ENCODE measurements around the gene SHOC1.

The SHOC1 gene

GRCh38 chr9:111762556-111762955, 32.2 kb downstream of the SHOC1 start:
- H4K20me1 ChIP-seq (ENCODE audit: insufficient read depth, low read length), result no peaks in the 10 kb centered on the region
- no peaks in the 10 kb centered on the region for H3K79me2 ChIP-seq (ENCODE audit: low read length)
- no peaks in the 10 kb centered on the region for H3K36me3 ChIP-seq (replicated peaks; ENCODE audit: low read depth, low read length)
- H3K4me1 ChIP-seq (ENCODE audit: low read length), result peaks cover 11% of the 10 kb centered on the region
- H2AFZ ChIP-seq (ENCODE audit: low read depth, low read length), result no peak overlapping the region
- H3K27ac ChIP-seq (ENCODE audit: low read length), result no peak overlapping the region
- no peak overlapping the region for H3K4me3 ChIP-seq (ENCODE audit: low read length)
- no peaks in the 10 kb centered on the region for H3K27me3 ChIP-seq (ENCODE audit: low read depth, low read length)
- no peak for TF ChIP-seq EZH2phosphoT487 (IDR thresholded peaks at IDR 0.05; ENCODE audit: low read depth)
- no peak for TF ChIP-seq CTCF (IDR thresholded peaks at IDR 0.05; ENCODE audit: low read depth, low read length)
- no peak overlapping the region for H3K4me2 ChIP-seq (ENCODE audit: low read length)
- no peak overlapping the region for H3K9ac ChIP-seq (ENCODE audit: low read length)
- H3K9me3 ChIP-seq (ENCODE audit: insufficient read depth, low read length), result no peaks in the 10 kb centered on the region

GRCh38 chr9:111759762-111760639, 34.7 kb downstream of the SHOC1 start:
- Histone ChIP-seq H3K27ac (ENCODE audit: low read length) (no peak overlapping the region), H2AFZ (ENCODE audit: low read depth, low read length) (no peak overlapping the region), H3K4me2 (ENCODE audit: low read length) (peak overlapping the region; percentile 16; the same call in 1 of the 2 replicates), H3K27me3 (ENCODE audit: low read depth, low read length) (no peaks in the 10 kb centered on the region), H3K79me2 (ENCODE audit: low read length) (no peaks in the 10 kb centered on the region), H3K9me3 (ENCODE audit: insufficient read depth, low read length) (no peaks in the 10 kb centered on the region), H3K4me1 (ENCODE audit: low read length) (peaks cover 11% of the 10 kb centered on the region), H3K9ac (ENCODE audit: low read length) (no peak overlapping the region), H3K4me3 (ENCODE audit: low read length) (no peak overlapping the region), H4K20me1 (ENCODE audit: insufficient read depth, low read length) (no peaks in the 10 kb centered on the region), H3K36me3 (replicated peaks; ENCODE audit: low read depth, low read length) (no peaks in the 10 kb centered on the region)
- TF ChIP-seq CTCF (IDR thresholded peaks at IDR 0.05; ENCODE audit: low read depth, low read length) (peak; percentile 74), EZH2phosphoT487 (IDR thresholded peaks at IDR 0.05; ENCODE audit: low read depth) (no peak)

GRCh38 chr9:111754800-111755199, 39.9 kb downstream of the SHOC1 start:
- H3K27me3 ChIP-seq (ENCODE audit: low read depth, low read length), result no peaks in the 10 kb centered on the region
- H2AFZ ChIP-seq (ENCODE audit: low read depth, low read length), result no peak overlapping the region
- H3K4me3 ChIP-seq (ENCODE audit: low read length), result no peak overlapping the region
- H3K27ac ChIP-seq (ENCODE audit: low read length), result no peak overlapping the region
- H3K4me1 ChIP-seq (ENCODE audit: low read length), result peaks cover 7% of the 10 kb centered on the region
- H4K20me1 ChIP-seq (ENCODE audit: insufficient read depth, low read length), result no peaks in the 10 kb centered on the region
- TF ChIP-seq CTCF (IDR thresholded peaks at IDR 0.05; ENCODE audit: low read depth, low read length), result no peak
- TF ChIP-seq EZH2phosphoT487 (IDR thresholded peaks at IDR 0.05; ENCODE audit: low read depth), result no peak
- H3K36me3 ChIP-seq (replicated peaks; ENCODE audit: low read depth, low read length), result no peaks in the 10 kb centered on the region
- H3K9ac ChIP-seq (ENCODE audit: low read length), result no peak overlapping the region
- H3K9me3 ChIP-seq (ENCODE audit: insufficient read depth, low read length), result no peaks in the 10 kb centered on the region
- no peak overlapping the region for H3K4me2 ChIP-seq (ENCODE audit: low read length)
- no peaks in the 10 kb centered on the region for H3K79me2 ChIP-seq (ENCODE audit: low read length)

- Histone ChIP-seq H3K27ac (ENCODE audit: low read length) (no peak overlapping the region), H4K20me1 (ENCODE audit: insufficient read depth, low read length) (no peaks in the 10 kb centered on the region), H3K4me3 (ENCODE audit: low read length) (no peak overlapping the region), H3K9ac (ENCODE audit: low read length) (no peak overlapping the region), H3K4me2 (ENCODE audit: low read length) (no peak overlapping the region), H3K27me3 (ENCODE audit: low read depth, low read length) (no peaks in the 10 kb centered on the region), H2AFZ (ENCODE audit: low read depth, low read length) (no peak overlapping the region), H3K4me1 (ENCODE audit: low read length) (peaks cover 3% of the 10 kb centered on the region; the same call in 1 of the 2 replicates), H3K36me3 (replicated peaks; ENCODE audit: low read depth, low read length) (no peaks in the 10 kb centered on the region), H3K79me2 (ENCODE audit: low read length) (no peaks in the 10 kb centered on the region), H3K9me3 (ENCODE audit: insufficient read depth, low read length) (no peaks in the 10 kb centered on the region)
- TF ChIP-seq CTCF (IDR thresholded peaks at IDR 0.05; ENCODE audit: low read depth, low read length), result no peak
- TF ChIP-seq EZH2phosphoT487 (IDR thresholded peaks at IDR 0.05; ENCODE audit: low read depth), result no peak
These were observed 42.3 kb downstream of the SHOC1 start for GRCh38 chr9:111752455-111752854.
